GOT3 (cell line): Measurements from ENCODE around the gene SURF2.

Experiments used
- DNase-seq: peaks from one replicate; lab custom pipeline; 2025; ENCODE audit warnings: mixed read lengths; lab: John Stamatoyannopoulos, UW

SURF2 gene

DNA sequence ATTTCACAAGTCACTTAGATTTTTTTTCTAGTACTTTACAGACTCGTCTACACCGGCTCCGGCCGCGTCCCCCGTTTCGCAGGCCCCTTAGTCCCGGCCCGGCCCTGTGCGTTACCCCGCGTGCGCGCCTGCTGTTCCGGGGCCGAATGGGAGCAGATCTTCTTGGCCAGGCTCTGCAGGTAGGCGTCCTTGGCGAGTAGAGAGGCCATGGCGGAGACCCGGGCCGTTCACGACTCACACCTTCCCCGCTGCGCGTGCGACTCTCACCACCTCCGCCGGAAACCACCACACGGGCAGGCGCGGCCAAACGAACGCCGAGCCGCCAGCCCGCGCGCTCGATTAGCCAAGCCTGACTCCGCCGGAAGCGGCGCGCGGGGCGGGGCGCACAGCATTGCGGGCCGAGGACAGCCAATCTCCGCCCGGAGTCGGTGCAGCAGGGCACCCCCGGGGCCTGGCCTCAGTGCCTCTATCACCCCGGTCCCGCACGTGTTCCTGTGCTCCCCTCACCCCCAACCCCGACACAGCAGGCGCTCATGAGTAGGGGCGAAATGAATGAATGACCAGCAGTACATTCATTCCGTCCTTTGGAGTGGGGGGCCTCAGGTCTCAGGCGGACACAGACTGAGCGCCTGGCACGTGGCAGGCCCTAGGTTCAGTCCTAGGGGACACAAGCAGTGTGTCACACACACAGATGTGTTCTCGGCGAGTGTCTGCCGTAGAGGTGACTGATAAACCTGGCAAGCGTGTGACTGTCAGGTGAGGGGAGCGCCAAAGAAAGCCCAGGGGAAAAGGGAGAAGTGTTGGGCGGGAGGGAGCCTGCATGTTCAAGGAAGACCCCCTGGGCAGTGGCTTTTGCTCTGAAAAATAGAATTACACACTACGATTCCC lies 20.2 kb upstream of the SURF2 start, which contains the start of gene SURF6:
Gene SURF6, minus strand, starts transcription at position 265 of the 888 bp plus-strand sequence. Its CDS starts 56 bp downstream, at position 209.
- peak; percentile 77 for DNase-seq

- DNase-seq: no peak
These were observed 16.7 kb upstream of the SURF2 start for GRCh38 chr9:133339641-133340040.

DNA sequence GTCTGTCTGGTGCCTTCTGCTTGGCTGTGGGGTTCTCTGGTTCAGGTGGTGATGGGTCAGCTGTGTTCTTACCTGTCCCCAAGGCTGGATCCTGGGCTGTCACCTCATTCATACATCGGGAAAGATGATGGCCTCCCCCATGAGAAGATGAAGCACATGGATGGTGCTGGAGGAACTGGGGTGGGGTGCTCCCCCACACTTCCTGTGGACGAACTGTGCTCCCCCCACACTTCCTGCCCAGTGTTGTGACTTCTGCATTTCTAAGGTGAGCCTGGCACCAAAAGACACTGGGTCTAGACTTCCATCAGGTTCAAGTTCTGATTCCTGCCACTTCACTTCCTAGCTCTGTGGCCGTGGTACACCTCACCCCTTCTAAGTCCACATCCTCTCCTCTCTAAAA lies 16.1 kb upstream of the SURF2 start:
- DNase-seq: no peak

GRCh38 chr9:133340916-133341315 lies 15.4 kb upstream of the SURF2 start:
- DNase-seq: no peak

- DNase-seq: no peak
These were observed 14.8 kb upstream of the SURF2 start for GRCh38 chr9:133341369-133342068.

GRCh38 chr9:133342069-133342406 lies 14.3 kb upstream of the SURF2 start:
- no peak for DNase-seq

- DNase-seq: no peak
These were observed 13.8 kb upstream of the SURF2 start for GRCh38 chr9:133342570-133342969.

- no peak for DNase-seq
These were observed 12.3 kb upstream of the SURF2 start for GRCh38 chr9:133344071-133344470.

DNA sequence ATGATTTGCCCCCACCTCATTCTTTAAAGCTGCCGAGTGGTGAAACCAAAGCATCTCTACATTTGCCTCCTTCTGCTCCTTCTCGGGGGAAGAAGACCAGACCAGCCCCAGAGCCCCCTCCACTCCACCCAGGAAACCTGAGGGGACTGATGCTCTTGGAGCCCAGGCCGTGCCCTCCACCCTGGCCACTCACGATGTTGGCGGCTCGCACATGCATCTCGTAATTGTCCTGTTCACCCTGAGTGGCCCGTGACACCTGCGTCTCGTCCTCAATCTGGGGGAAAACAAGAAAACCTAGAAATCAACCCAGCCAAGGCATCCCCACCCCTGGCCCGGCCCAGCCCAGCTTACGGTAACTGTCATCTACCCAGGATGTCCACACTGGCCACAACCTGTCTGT lies 11.4 kb upstream of the SURF2 start:
- DNase-seq: no peak

- no peak for DNase-seq
These were observed 10.8 kb upstream of the SURF2 start for GRCh38 chr9:133345596-133345995.

GRCh38 chr9:133346021-133346785 lies 10.1 kb upstream of the SURF2 start:
- DNase-seq: no peak

DNA sequence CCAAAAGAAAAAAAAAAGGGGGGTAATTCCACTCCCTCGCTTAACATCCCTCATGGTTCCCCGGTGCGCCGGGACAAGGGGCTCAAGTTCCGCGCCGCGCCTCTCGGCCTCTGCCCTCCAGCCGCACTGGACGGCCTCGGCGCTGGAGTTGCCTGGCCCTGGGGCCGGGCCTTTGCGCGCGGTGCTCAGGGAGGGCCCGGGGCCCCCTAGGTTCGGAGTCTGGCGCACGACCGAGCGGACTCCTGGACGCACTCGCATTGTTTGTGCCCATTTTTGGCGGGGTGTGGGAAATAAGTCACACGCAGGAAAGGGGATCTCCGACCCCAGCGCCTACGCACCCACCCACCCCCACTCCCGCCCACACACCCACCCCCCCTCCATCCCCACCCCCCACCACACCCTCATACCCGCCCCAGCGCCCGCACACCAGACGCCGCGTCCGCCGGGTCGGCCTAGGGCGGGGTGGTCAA lies 8.8 kb upstream of the SURF2 start:
- DNase-seq: no peak

- DNase-seq: peak; percentile 79
These were observed 8.2 kb upstream of the SURF2 start, which contains the start of the genes MED22 and RPL7A for GRCh38 chr9:133347985-133348717. Gene MED22, minus strand, starts transcription at chr9:133348131. Its CDS starts 1,469 bp downstream, at chr9:133346662. Gene RPL7A, plus strand, starts transcription at chr9:133348218. Its CDS starts 26 bp downstream, at chr9:133348244.

DNA sequence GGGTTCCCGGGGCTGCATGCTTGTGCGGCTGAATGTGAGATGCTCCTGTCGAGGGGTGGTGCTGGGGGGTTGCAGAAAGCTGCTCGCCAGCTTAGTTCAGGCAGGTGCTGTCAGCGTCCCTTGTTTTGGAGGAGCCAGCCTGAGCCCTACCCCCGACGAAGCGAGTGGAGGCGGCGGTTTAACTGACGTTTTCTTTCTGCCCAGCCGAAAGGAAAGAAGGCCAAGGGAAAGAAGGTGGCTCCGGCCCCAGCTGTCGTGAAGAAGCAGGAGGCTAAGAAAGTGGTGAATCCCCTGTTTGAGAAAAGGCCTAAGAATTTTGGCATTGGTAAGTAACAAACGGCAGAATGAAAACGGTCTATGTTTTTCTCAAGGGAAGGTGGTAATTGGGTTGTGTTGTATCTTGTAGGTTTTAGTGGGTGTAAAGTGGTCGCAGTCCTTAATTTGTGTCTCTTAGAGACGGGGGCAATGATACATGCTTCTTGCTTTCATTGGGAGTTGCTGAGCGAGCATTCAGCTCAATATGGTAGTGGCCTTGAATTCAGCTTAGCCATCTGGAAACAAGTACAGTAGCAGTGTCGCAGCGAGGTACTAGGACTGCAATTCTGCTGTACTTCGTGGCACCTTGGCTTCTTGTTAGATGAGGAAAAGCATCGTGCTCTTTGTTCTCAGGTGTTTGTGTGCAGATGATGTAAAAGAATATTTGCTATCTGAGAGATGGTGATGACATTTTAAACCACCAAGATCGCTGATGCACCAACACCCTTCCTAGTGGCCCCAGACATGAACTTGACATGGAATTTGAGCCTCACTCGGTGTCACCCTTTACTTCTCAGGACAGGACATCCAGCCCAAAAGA lies 7.4 kb upstream of the SURF2 start:
- no peak for DNase-seq

DNA sequence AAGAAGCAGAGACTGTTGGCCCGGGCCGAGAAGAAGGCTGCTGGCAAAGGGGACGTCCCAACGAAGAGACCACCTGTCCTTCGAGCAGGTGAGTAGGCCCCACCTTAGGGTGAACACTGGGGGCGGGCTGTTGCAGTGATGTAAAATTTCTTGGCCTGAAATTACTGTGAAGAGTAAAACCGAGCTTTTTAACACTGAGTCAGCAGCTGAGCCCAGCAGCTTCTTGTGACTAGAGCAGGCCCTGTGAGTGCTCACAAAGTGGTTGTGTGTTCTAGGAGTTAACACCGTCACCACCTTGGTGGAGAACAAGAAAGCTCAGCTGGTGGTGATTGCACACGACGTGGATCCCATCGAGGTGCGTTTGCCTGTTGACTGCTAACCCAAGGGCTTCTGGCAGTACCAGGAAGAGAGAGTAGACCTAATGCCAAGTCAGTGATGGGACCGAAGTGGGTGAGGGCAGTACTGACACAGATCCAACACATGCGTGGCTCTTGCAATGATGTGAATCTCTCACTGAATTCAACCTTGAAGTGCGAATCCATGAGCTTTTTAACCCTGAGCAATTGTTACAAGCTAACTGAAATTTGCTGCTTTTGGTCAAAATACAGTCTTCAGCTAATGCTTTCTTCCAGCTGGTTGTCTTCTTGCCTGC lies 6.3 kb upstream of the SURF2 start:
- DNase-seq: no peak

DNA sequence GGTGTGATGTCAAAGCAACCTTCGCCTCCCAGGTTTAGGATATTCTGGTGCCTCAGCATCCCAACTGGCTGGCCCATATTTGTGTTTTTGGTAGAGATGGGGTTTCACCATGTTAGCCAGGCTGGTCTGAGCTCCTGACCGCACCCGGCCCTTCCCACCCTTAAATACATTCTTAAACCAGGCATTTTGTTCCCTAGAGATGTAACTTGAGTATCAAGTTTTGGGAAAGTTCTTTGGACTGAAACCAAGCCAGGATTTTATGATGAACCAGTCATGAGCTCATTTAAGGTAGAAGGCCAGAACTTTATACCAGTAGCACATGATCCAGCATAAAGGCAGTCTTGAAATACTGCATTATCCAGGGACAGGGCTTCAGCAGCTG lies 4.8 kb upstream of the SURF2 start:
- no peak for DNase-seq

DNA sequence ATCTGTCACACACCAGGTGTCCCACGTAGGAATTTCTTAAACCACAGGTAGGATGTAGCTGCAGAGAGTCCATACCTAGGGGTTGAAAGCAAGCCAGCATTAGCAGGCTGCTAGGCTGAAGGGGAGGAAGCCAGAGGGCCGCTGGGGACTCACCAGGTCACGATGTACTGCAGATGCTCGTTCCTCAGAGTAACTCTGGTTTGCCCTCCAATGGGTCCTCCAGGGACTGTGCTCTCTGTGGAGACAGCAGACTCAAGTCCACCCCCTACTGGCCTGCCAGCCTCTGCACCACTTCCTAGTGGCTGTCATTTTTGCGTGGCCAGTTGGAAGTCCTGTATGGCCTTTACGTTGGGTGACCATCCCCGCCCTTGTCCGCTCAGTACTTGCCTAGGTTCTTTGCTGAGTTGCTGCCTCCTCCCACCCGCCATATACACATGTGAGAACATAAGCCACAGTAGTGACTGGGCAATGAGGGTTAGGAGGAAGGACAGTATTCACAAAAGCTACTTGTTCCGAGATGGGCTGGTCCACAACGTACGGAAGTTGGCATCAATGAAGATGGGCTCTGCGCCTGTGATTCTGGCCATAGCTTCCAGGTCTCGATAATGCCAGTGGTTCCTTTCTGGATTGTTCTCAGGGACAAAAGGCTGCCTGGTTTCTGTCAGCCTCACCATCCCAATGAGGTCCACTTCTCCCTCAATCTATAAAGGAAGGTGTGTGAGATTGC lies 4.3 kb upstream of the SURF2 start:
- no peak for DNase-seq

GRCh38 chr9:133352635-133353340 lies 3.6 kb upstream of the SURF2 start:
- no peak for DNase-seq

- DNase-seq: no peak
These were observed 2.8 kb upstream of the SURF2 start for GRCh38 chr9:133353548-133353947.
